Gastrocnemius medialis (tissue), 4 donors: Measurements from ENCODE around the gene ROBO1. TPM values are rescaled to one million over a fixed set of nuclear protein-coding genes. Genes with fewer than 3 reads are reported as not detected.

Experiments
- ATAC-seq, 2 donors: fragments of 150-250 bp; one replicate each; pipeline ENCODE4 v1.9.1; 2016
- DNase-seq, 2 donors: peaks; one replicate each; pipeline ENCODE4 v3.0.0-alpha.2; 2019
- H3K27ac ChIP-seq, 4 donors: fragments of 200-600 bp; sonication (generic); 1 replicate in 1 of 4; 2 replicates in 3 of 4; pipeline ENCODE4 v1.5.1; 2016 to 2018; ENCODE audit warnings: mild to moderate bottlenecking in 2 of 4, moderate library complexity in 1 of 4
- H3K27me3 ChIP-seq, 3 donors: fragments of 200-600 bp; sonication (generic) in 2 of 3; 1 replicate in 1 of 3; 2 replicates in 2 of 3; pipeline versions ENCODE4 v1.5.1 to v1.6.0; 2016 to 2019; ENCODE audit warnings: mild to moderate bottlenecking in 1 of 3, moderate library complexity in 1 of 3
- H3K36me3 ChIP-seq, 2 donors: fragments of 200-600 bp; sonication (generic) in 1 of 2; one replicate each; pipeline ENCODE4 v1.5.1; 2017 to 2018
- H3K4me1 ChIP-seq, 2 donors: fragments of 200-600 bp; sonication (generic) in 1 of 2; one replicate each; pipeline ENCODE4 v1.5.1; 2016 to 2017; ENCODE audit warnings: mild to moderate bottlenecking in 2 of 2
- H3K4me3 ChIP-seq, 4 donors: fragments of 200-600 bp; sonication (generic) in 3 of 4; 1 replicate in 1 of 4; 2 replicates in 3 of 4; pipeline ENCODE4 v1.5.1; 2016 to 2019; ENCODE audit warnings: mild to moderate bottlenecking in 2 of 4
- H3K9me3 ChIP-seq, 3 donors: fragments of 200-600 bp; sonication (generic) in 2 of 3; 1 replicate in 1 of 3; 2 replicates in 2 of 3; pipeline ENCODE4 v1.5.1; 2016 to 2019
- POLR2A ChIP-seq, 2 donors: fragments of 450-650 bp; IDR thresholded peaks; one replicate each; pipeline ENCODE4 v1.6.1; 2017; ENCODE audit warnings: antibody characterized with exemption in 2 of 2, mild to moderate bottlenecking in 2 of 2, moderate library complexity in 2 of 2
- in situ Hi-C, 4 donors: fragments of 200-750 bp; cut with MboI; loops; one replicate each; pipeline versions ENCODE4 v1.15.0 to v1.8.0; 2017; ENCODE audit warnings: low sequenced_read_pairs in 4 of 4
- intact Hi-C: fragments of 100-400 bp; cut with DNase I; formaldehyde crosslinking; loops from one replicate; pipeline ENCODE4 v1.15.1; 2023; ENCODE audit warnings: low total_unique reads
- total RNA-seq, 4 donors: library from RNA; depleted of rRNA; stranded (reverse); fragments of >200 nt; gene quantifications; one replicate each; pipeline versions ENCODE4 v1.1.0 to v1.2.3, GENCODE V29; 2016
- TF ChIP-seq, protein P1 (sequence below), 5 experiments: fragments of 450-650 bp in 3 of 5; fragments of 200-600 bp in 2 of 5; sonication (generic) in 2 of 5; IDR thresholded peaks in 4 of 5; conservative IDR thresholded peaks in 1 of 5; 1 replicate in 4 of 5; 2 replicates in 1 of 5; pipeline ENCODE4 v1.5.1; 2016 to 2019; ENCODE audit warnings: antibody characterized with exemption in 5 of 5, mild to moderate bottlenecking in 3 of 5, moderate library complexity in 3 of 5

The ROBO1 gene
- total RNA-seq, 4 donors from 2014 or later, result 4.2 to 16.0 (median 9.5) TPM

DNA sequence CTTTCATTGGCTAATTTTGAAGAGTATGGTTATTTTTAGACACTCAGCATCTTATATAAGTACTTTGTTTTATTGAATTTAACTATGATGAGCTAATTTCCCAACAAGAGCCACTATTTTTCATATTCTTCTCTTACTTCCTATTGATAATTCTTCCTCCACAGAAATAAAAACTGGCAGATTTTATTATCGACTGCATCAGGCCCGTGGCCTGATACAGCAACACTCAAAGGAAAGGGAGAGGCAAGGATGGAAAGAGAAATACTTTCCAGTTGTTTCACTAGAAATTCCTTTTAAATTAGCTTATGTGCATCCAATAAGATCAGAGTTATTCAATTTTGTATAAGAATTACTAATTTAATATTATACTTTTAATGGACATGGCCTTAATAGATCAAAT, 886.3 kb downstream of the ROBO1 start:
- intact Hi-C loops (no loop called here), in situ Hi-C loops (loop anchor here in 1 of 4 donors (25.0 kb wide), 1 partner anchor 106 kb away; no protein-coding TSS in a partner anchor)
- TF ChIP-seq, protein P1, sequence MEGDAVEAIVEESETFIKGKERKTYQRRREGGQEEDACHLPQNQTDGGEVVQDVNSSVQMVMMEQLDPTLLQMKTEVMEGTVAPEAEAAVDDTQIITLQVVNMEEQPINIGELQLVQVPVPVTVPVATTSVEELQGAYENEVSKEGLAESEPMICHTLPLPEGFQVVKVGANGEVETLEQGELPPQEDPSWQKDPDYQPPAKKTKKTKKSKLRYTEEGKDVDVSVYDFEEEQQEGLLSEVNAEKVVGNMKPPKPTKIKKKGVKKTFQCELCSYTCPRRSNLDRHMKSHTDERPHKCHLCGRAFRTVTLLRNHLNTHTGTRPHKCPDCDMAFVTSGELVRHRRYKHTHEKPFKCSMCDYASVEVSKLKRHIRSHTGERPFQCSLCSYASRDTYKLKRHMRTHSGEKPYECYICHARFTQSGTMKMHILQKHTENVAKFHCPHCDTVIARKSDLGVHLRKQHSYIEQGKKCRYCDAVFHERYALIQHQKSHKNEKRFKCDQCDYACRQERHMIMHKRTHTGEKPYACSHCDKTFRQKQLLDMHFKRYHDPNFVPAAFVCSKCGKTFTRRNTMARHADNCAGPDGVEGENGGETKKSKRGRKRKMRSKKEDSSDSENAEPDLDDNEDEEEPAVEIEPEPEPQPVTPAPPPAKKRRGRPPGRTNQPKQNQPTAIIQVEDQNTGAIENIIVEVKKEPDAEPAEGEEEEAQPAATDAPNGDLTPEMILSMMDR (IDR thresholded peaks at IDR 0.05 in 4 of 5, conservative IDR thresholded peaks at IDR 0.05 in 1 of 5), result no peak
- ATAC-seq (no peak), DNase-seq (no peak)
- Histone ChIP-seq H3K36me3 (no peaks in the 10 kb centered on the region), H3K27me3 (no peaks in the 10 kb centered on the region), H3K4me3 (no peak overlapping the region), H3K27ac (peak overlapping the region in 2 of 4 donors; percentile 8 to 45), H3K9me3 (no peaks in the 10 kb centered on the region), H3K4me1 (no peaks in the 10 kb centered on the region)

DNA sequence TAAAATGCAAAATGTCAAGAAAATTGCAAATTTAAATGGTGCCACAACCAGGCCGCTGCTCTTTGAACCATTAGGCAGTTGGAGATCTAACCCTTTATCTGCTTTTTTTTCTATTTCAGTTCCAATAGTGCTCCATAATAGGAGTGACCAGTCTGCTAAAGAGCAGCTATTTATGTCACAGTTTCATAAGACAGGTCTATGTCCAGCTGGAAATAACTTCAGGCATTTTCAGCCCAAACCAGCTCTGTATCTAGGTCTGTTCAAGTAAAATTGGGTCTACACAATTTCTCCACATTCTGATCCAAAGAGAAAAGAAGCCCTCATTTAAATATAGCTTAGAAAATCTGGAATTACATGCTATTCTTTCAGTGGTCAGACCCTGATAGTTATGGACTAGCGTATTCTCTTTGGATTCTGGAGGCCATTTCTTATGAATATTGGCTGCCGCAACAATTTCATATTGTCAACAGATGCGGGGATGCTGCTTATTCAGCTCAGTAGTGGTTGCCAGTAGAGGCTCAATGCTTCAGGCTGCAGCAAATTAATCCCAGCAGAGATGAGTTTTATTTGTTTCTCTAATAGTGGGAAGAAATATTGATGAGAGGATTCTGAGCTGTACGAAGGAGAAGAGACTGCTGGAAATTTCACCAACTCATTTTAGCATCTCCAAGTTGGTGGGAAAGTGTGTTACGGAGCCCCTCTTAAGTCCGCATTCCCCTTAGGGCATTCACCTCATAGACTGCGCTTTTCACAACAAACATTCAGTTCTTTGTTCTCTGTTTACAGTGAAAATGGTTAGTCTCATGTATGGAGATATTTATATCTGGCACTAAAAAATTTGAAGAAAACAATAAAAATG, 887.0 kb downstream of the ROBO1 start:
- DNase-seq, result no peak
- intact Hi-C loops (no loop called here), in situ Hi-C loops (loop anchor here in 1 of 4 donors (25.0 kb wide), 1 partner anchor 106 kb away; no protein-coding TSS in a partner anchor)
- no peaks in the 10 kb centered on the region for H3K9me3 ChIP-seq
- H3K27me3 ChIP-seq, result no peaks in the 10 kb centered on the region
- no peaks in the 10 kb centered on the region for H3K36me3 ChIP-seq
- H3K27ac ChIP-seq, result peak overlapping the region in 3 of 4 donors; percentile 8 to 45 (median 31)
- H3K4me1 ChIP-seq, result no peaks in the 10 kb centered on the region
- H3K4me3 ChIP-seq, result peak overlapping the region in 2 of 4 donors; percentile 7 to 16
- TF ChIP-seq, protein P1 (IDR thresholded peaks at IDR 0.05 in 4 of 5, conservative IDR thresholded peaks at IDR 0.05 in 1 of 5), result no peak
- TF ChIP-seq POLR2A (IDR thresholded peaks at IDR 0.05), result no peak
- peak; percentile 47 to 74 for ATAC-seq

DNA sequence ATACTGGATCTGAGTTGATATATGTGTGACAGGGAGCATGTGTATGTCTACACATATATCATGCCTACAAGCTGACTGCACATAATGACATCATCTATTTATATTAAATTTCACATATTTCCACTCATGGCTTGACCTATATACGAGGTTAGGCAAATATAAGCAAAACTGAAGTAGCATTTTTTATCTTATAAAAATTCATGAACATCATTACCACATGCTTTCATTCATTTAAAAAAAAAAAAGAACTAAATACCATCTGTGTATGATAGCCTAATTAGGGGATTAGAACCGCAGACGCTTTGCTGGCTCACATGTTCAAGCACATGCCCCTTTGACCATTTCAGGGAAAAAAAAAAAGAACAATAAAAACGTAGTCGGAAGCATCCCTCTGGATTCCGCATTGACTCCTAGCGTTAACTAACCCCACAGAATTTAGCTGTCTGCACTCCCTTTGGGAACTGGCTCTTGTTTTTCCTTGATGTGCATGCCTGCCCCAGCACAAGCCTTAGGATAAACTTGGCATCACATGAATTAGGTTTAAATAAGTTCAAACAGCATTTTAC, 888.4 kb downstream of the ROBO1 start:
- Histone ChIP-seq H3K4me1 (no peaks in the 10 kb centered on the region), H3K9me3 (no peaks in the 10 kb centered on the region), H3K27me3 (no peaks in the 10 kb centered on the region), H3K27ac (no peak overlapping the region), H3K36me3 (no peaks in the 10 kb centered on the region), H3K4me3 (no peak overlapping the region)
- no peak for ATAC-seq
- intact Hi-C loops (no loop called here), in situ Hi-C loops (loop anchor here in 1 of 4 donors (25.0 kb wide), 1 partner anchor 108 kb away; no protein-coding TSS in a partner anchor)
- no peak for DNase-seq
- TF ChIP-seq POLR2A (IDR thresholded peaks at IDR 0.05), result no peak
- TF ChIP-seq, protein P1 (IDR thresholded peaks at IDR 0.05 in 4 of 5, conservative IDR thresholded peaks at IDR 0.05 in 1 of 5), result no peak

DNA sequence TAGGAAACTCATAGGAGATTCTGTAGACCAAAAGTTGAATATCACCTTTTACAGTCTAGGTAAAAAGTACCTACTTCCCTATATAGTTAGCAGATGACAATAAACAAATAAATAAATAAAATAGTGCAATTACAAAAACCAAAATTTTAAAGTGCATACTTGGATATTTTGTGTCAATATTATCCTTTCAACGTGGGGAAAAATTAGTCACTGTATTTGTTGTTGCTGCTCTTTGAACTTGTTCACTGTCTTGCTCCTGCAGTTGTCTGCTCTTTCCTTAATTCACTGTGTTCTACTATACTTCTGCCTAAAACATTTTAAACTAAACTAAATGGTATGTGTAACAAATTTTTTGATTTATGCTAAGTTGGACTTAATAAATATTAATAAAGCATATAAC, 889.0 kb downstream of the ROBO1 start:
- H3K9me3 ChIP-seq, result no peaks in the 10 kb centered on the region
- H3K4me1 ChIP-seq, result no peaks in the 10 kb centered on the region
- H3K27me3 ChIP-seq, result no peaks in the 10 kb centered on the region
- no peak overlapping the region for H3K27ac ChIP-seq
- no peak for DNase-seq
- ATAC-seq, result no peak
- no peaks in the 10 kb centered on the region for H3K36me3 ChIP-seq
- TF ChIP-seq, protein P1 (IDR thresholded peaks at IDR 0.05 in 4 of 5, conservative IDR thresholded peaks at IDR 0.05 in 1 of 5), result no peak
- TF ChIP-seq POLR2A (IDR thresholded peaks at IDR 0.05), result no peak
- H3K4me3 ChIP-seq, result no peak overlapping the region
- in situ Hi-C loops (loop anchor here in 1 of 4 donors (25.0 kb wide), 1 partner anchor 109 kb away; no protein-coding TSS in a partner anchor), intact Hi-C loops (no loop called here)
